GM04503 (cell line): ENCODE data around the gene CEP135.
"Not testable (repeated sequence)": the region's sequence is repeated elsewhere in the genome, so short reads cannot be mapped to it uniquely, and the experiment has no call there.

Source experiments
- DNase-seq: peaks from one replicate; pipeline ENCODE4 v3.0.0-alpha.2; 2012; ENCODE audit warnings: low read depth

CEP135 gene

GRCh38 chr4:55948726-55949481, at the start of gene CEP135:
CEP135 (plus strand) TSS chr4:55948945; CDS start chr4:55952131, 3,186 bp downstream.
- peak; percentile 67 for DNase-seq

- DNase-seq, result no peak
Measured at GRCh38 chr4:55902677-55903076, 46.1 kb upstream of the CEP135 start.

- DNase-seq, result no peak
Measured at GRCh38 chr4:55903577-55903976, 45.2 kb upstream of the CEP135 start.

- no peak for DNase-seq
Measured at GRCh38 chr4:55904576-55904975, 44.2 kb upstream of the CEP135 start.

GRCh38 chr4:55906323-55906722, 42.4 kb upstream of the CEP135 start:
- no peak for DNase-seq

- no peak for DNase-seq
Measured at GRCh38 chr4:55906989-55907388, 41.8 kb upstream of the CEP135 start.

GRCh38 chr4:55907469-55907868, 41.3 kb upstream of the CEP135 start:
- no peak for DNase-seq

GRCh38 chr4:55910140-55910539, 38.6 kb upstream of the CEP135 start:
- no peak for DNase-seq

GRCh38 chr4:55912249-55912648, 36.5 kb upstream of the CEP135 start:
- no peak for DNase-seq

- no peak for DNase-seq
Measured at GRCh38 chr4:55920571-55920970, 28.2 kb upstream of the CEP135 start.

- no peak for DNase-seq
Measured at GRCh38 chr4:55921093-55921492, 27.7 kb upstream of the CEP135 start.

GRCh38 chr4:55925241-55925640, 23.5 kb upstream of the CEP135 start:
- DNase-seq, result no peak

GRCh38 chr4:55926610-55927009, 22.1 kb upstream of the CEP135 start:
- no peak for DNase-seq

GRCh38 chr4:55927803-55928437, 20.8 kb upstream of the CEP135 start:
- no peak for DNase-seq

GRCh38 chr4:55928846-55929245, 19.9 kb upstream of the CEP135 start:
- DNase-seq, result no peak

GRCh38 chr4:55931043-55931442, 17.7 kb upstream of the CEP135 start:
- DNase-seq, result no peak

- peak; percentile 19 for DNase-seq
Measured at GRCh38 chr4:55931833-55932232, 16.9 kb upstream of the CEP135 start.

- no peak for DNase-seq
Measured at GRCh38 chr4:55932511-55932910, 16.2 kb upstream of the CEP135 start.

GRCh38 chr4:55933611-55934010, 15.1 kb upstream of the CEP135 start:
- no peak for DNase-seq

- DNase-seq, result not testable (repeated sequence)
Measured at GRCh38 chr4:55935907-55936306, 12.8 kb upstream of the CEP135 start.

- DNase-seq, result no peak
Measured at GRCh38 chr4:55938481-55938880, 10.3 kb upstream of the CEP135 start.

GRCh38 chr4:55939421-55939820, 9.3 kb upstream of the CEP135 start:
- no peak for DNase-seq

GRCh38 chr4:55941881-55942396, 6.8 kb upstream of the CEP135 start:
- no peak for DNase-seq
